Activated CD4-positive, alpha-beta T cell treated with anti-CD3 and anti-CD28 coated beads for 4 hours (primary cell): Measurements from ENCODE around the gene GAMT.

ENCODE experiments used
- DNase-seq, 2 donors: peaks; one replicate each; pipeline ENCODE4 v3.0.0-alpha.2; 2020

GAMT gene

GRCh38 chr19:1383312-1384084, 17.8 kb downstream of the GAMT start, which contains the start of gene NDUFS7:
Gene NDUFS7 (plus strand): TSS chr19:1383907. CDS start chr19:1383927, 20 bp downstream.
- peak; percentile 91 to 93 for DNase-seq

GRCh38 chr19:1383017-1383311, 18.4 kb downstream of the GAMT start:
- DNase-seq = no peak

- DNase-seq = no peak
Observed at GRCh38 chr19:1382250-1382649, 19.1 kb downstream of the GAMT start.

- DNase-seq = no peak
Observed at GRCh38 chr19:1379961-1380489, 21.3 kb downstream of the GAMT start.

GRCh38 chr19:1379126-1379905, 22.0 kb downstream of the GAMT start:
- DNase-seq = no peak

GRCh38 chr19:1377965-1378785, 23.2 kb downstream of the GAMT start:
- no peak for DNase-seq

GRCh38 chr19:1377176-1377964, 24.0 kb downstream of the GAMT start:
- no peak for DNase-seq

- no peak for DNase-seq
Observed at GRCh38 chr19:1376415-1376805, 24.9 kb downstream of the GAMT start.

- no peak for DNase-seq
Observed at GRCh38 chr19:1374250-1374577, 27.1 kb downstream of the GAMT start.

GRCh38 chr19:1373534-1374249, 27.6 kb downstream of the GAMT start:
- DNase-seq = no peak

- no peak for DNase-seq
Observed at GRCh38 chr19:1373042-1373533, 28.3 kb downstream of the GAMT start.

GRCh38 chr19:1370579-1371361, 30.6 kb downstream of the GAMT start:
- no peak for DNase-seq

GRCh38 chr19:1369214-1369805, 32.0 kb downstream of the GAMT start:
- no peak for DNase-seq

- DNase-seq = no peak
Observed at GRCh38 chr19:1366899-1367870, 34.2 kb downstream of the GAMT start.

- no peak for DNase-seq
Observed at GRCh38 chr19:1366296-1366695, 35.0 kb downstream of the GAMT start.

- DNase-seq = no peak
Observed at GRCh38 chr19:1365319-1366269, 35.7 kb downstream of the GAMT start.

- no peak for DNase-seq
Observed at GRCh38 chr19:1364070-1364704, 37.2 kb downstream of the GAMT start.
